ENCODE data around the gene PYDC2.

DNA sequence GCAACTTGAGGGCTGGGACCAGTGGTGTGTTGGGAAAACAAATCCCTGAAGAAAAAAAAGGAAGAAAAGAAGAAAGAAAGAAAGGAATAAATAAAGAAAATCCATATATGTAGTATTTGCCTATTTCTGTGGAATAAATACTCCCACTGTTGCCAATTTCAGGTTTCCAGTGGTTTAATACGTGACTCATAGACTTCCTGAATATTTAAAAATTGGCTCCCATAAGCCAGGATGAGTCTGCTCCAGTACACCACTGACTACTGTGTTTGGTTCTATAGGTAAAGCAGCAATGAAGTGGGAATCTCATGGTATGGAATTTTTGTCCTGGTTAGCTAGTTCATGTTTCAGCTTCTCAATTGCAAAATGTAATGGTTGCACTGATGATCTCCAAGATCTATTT, 31.6 kb downstream of the PYDC2 start:
- TF ChIP-seq, protein P1, sequence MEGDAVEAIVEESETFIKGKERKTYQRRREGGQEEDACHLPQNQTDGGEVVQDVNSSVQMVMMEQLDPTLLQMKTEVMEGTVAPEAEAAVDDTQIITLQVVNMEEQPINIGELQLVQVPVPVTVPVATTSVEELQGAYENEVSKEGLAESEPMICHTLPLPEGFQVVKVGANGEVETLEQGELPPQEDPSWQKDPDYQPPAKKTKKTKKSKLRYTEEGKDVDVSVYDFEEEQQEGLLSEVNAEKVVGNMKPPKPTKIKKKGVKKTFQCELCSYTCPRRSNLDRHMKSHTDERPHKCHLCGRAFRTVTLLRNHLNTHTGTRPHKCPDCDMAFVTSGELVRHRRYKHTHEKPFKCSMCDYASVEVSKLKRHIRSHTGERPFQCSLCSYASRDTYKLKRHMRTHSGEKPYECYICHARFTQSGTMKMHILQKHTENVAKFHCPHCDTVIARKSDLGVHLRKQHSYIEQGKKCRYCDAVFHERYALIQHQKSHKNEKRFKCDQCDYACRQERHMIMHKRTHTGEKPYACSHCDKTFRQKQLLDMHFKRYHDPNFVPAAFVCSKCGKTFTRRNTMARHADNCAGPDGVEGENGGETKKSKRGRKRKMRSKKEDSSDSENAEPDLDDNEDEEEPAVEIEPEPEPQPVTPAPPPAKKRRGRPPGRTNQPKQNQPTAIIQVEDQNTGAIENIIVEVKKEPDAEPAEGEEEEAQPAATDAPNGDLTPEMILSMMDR (IDR thresholded peaks at IDR 0.05; ENCODE audit: insufficient read depth, low read length), result no peak
- TF ChIP-seq, protein P2, sequence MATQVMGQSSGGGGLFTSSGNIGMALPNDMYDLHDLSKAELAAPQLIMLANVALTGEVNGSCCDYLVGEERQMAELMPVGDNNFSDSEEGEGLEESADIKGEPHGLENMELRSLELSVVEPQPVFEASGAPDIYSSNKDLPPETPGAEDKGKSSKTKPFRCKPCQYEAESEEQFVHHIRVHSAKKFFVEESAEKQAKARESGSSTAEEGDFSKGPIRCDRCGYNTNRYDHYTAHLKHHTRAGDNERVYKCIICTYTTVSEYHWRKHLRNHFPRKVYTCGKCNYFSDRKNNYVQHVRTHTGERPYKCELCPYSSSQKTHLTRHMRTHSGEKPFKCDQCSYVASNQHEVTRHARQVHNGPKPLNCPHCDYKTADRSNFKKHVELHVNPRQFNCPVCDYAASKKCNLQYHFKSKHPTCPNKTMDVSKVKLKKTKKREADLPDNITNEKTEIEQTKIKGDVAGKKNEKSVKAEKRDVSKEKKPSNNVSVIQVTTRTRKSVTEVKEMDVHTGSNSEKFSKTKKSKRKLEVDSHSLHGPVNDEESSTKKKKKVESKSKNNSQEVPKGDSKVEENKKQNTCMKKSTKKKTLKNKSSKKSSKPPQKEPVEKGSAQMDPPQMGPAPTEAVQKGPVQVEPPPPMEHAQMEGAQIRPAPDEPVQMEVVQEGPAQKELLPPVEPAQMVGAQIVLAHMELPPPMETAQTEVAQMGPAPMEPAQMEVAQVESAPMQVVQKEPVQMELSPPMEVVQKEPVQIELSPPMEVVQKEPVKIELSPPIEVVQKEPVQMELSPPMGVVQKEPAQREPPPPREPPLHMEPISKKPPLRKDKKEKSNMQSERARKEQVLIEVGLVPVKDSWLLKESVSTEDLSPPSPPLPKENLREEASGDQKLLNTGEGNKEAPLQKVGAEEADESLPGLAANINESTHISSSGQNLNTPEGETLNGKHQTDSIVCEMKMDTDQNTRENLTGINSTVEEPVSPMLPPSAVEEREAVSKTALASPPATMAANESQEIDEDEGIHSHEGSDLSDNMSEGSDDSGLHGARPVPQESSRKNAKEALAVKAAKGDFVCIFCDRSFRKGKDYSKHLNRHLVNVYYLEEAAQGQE (IDR thresholded peaks at IDR 0.05; ENCODE audit: insufficient replicate concordance, low read depth), result no peak
- TF ChIP-seq GABPA (IDR thresholded peaks at IDR 0.05; ENCODE audit: low read depth), result no peak

Data from HL-60 (cell line).